WERI-Rb-1 (cell line): Measurements from ENCODE around the gene GRHL1.
"Not testable (repeated sequence)": the region's sequence is repeated elsewhere in the genome, so short reads cannot be mapped to it uniquely, and the experiment has no call there.

Experiments used
- DNase-seq: peaks from one replicate; pipeline ENCODE4 v3.0.0-alpha.2; 2020
- H3K27ac ChIP-seq: fragments of 250-450 bp; sonication (Bioruptor Pico); 2 replicates; pipeline ENCODE4 v1.5.1; 2020; ENCODE audit warnings: mild to moderate bottlenecking, moderate library complexity
- H3K27me3 ChIP-seq: fragments of 250-450 bp; sonication (Bioruptor Pico); 2 replicates; pipeline ENCODE4 v1.5.1; 2021; ENCODE audit warnings: mild to moderate bottlenecking, low read depth, moderate library complexity; ENCODE audit not compliant: insufficient read depth, severe bottlenecking
- H3K36me3 ChIP-seq: fragments of 250-450 bp; sonication (Bioruptor Pico); 2 replicates; pipeline ENCODE4 v1.5.1; 2020; ENCODE audit warnings: mild to moderate bottlenecking, moderate library complexity
- H3K4me3 ChIP-seq: 2 replicates; pipeline ENCODE4 v1.5.1; 2011; ENCODE audit warnings: low read depth, mild to moderate bottlenecking, control low read depth, low read length
- H3K9me3 ChIP-seq: fragments of 250-450 bp; sonication (Bioruptor Pico); 2 replicates; pipeline ENCODE4 v1.5.1; 2021; ENCODE audit warnings: mild to moderate bottlenecking, moderate library complexity; ENCODE audit not compliant: severe bottlenecking
- TF ChIP-seq, protein P1 (sequence below): IDR thresholded peaks from 2 replicates; pipeline ENCODE4 v1.5.1; 2011; ENCODE audit warnings: low read depth, mild to moderate bottlenecking, control low read depth, inconsistent platforms, low read length

Gene GRHL1

DNA sequence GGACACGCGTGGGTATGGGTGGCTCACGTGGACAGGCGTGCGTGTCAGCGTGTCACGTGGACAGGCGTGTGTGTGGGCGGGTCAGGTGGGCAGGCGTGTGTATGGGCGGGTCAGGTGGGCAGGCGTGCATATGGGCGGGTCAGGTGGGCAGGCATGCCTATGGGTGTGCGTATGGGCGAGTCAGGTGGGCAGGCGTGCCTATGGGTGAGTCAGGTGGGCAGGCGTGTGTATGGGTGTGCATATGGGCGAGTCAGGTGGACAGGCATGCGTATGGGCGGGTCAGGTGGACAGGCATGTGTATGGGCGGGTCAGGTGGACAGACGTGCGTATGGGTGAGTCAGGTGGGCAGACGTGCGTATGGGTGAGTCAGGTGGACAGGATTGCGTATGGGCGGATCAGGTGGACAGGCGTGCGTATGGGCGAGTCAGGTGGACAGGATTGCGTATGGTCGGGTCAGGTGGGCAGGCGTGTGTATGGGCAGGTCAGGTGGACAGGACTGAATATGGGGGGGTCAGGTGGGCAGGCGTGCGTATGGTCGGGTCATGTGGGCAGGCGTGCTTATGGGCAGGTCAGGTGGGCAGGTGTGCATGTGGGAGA, 61.0 kb downstream of the GRHL1 start:
- not testable (repeated sequence) for DNase-seq, H3K36me3 ChIP-seq, H3K9me3 ChIP-seq, H3K27me3 ChIP-seq, H3K27ac ChIP-seq, H3K4me3 ChIP-seq

DNA sequence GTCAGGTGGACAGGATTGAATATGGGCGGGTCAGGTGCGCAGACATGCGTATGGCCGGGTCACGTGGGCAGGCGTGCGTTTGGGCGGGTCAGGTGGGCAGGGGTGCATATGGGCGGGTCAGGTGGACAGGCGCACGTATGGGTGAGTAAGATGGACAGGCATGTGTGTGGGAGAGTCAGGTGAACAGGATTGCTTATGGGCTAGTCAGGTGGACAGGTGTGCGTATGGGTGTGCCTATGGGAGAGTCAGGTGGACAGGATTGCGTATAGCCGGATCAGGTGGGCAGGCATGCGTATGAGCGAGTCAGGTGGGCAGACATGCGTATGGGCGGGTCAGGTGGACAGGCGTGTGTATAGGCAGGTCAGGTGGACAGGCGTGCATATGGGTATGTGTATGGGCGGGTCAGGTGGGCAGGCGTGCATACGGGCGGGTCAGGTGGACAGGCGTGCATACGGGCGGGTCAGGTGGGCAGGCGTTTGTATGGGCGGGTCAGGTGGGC, 61.5 kb downstream of the GRHL1 start:
- H3K27ac ChIP-seq, result no peak overlapping the region
- TF ChIP-seq, protein P1, sequence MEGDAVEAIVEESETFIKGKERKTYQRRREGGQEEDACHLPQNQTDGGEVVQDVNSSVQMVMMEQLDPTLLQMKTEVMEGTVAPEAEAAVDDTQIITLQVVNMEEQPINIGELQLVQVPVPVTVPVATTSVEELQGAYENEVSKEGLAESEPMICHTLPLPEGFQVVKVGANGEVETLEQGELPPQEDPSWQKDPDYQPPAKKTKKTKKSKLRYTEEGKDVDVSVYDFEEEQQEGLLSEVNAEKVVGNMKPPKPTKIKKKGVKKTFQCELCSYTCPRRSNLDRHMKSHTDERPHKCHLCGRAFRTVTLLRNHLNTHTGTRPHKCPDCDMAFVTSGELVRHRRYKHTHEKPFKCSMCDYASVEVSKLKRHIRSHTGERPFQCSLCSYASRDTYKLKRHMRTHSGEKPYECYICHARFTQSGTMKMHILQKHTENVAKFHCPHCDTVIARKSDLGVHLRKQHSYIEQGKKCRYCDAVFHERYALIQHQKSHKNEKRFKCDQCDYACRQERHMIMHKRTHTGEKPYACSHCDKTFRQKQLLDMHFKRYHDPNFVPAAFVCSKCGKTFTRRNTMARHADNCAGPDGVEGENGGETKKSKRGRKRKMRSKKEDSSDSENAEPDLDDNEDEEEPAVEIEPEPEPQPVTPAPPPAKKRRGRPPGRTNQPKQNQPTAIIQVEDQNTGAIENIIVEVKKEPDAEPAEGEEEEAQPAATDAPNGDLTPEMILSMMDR, result no peak
- no peaks in the 10 kb centered on the region for H3K36me3 ChIP-seq
- peaks cover 9% of the 10 kb centered on the region for H3K9me3 ChIP-seq
- H3K27me3 ChIP-seq, result no peaks in the 10 kb centered on the region
- DNase-seq, result no peak
- no peak overlapping the region for H3K4me3 ChIP-seq

DNA sequence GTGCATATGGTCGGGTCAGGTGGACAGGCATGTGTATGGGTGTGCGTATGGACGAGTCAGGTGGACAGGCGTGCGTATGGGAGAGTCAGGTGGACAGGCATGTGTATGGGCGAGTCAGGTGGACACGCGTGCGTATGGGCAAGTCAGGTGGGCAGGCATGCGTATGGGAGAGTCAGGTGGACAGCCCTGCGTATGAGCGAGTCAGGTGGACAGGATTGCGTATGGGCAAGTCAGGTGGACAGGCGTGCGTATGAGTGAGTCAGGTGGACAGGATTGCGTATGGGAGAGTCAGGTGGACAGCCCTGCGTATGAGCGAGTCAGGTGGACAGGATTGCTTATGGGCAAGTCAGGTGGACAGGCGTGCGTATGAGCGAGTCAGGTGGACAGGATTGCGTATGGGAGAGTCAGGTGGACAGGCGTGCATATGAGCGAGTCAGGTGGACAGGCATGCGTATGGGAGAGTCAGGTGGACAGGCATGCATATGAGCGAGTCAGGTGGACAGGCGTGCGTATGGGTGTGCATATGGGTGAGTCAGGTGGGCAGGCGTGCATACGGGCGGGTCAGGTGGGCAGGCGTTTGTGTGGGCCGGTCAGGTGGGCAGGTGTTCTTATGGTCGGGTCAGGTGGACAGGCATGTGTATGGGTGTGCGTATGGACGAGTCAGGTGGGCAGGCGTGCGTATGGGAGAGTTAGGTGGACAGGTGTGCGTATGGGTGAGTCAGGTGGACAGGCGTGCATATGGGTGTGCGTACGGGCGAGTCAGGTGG, 62.3 kb downstream of the GRHL1 start:
- not testable (repeated sequence) for DNase-seq, H3K36me3 ChIP-seq, H3K27me3 ChIP-seq, H3K27ac ChIP-seq, H3K4me3 ChIP-seq, H3K9me3 ChIP-seq

DNA sequence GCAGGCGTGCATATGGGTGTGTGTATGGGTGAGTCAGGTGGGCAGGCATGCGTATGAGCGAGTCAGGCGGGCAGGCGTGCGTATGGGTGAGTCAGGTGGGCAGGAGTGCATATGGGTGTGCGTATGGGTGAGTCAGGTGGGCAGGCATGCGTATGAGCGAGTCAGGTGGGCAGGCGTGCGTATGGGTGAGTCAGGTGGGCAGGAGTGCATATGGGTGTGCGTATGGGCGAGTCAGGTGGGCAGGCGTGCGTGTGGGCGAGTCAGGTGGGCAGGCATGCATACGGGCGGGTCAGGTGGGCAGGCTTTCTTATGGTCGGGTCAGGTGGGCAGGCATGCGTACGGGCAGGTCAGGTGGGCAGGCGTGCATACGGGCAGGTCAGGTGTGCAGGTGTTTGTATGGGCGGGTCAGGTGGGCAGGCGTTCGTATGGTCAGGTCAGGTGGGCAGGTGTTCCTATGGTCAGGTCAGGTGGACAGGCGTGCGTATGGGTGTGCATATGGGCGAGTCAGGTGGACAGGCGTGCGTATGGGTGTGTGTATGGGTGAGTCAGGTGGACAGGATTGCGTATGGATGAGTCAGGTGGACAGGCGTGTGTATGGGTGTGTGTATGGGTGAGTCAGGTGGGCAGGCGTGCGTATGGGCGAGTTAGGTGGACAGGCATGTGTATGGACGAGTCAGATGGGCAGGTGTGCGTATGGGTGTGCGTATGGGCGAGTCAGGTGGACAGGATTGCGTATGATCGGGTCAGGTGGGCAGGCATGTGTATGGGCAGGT, 63.1 kb downstream of the GRHL1 start:
- no peak for DNase-seq
- Histone ChIP-seq H3K36me3 (no peaks in the 10 kb centered on the region), H3K27ac (no peak overlapping the region), H3K9me3 (peaks cover 9% of the 10 kb centered on the region), H3K27me3 (no peaks in the 10 kb centered on the region), H3K4me3 (no peak overlapping the region)
- TF ChIP-seq, protein P1, result no peak

DNA sequence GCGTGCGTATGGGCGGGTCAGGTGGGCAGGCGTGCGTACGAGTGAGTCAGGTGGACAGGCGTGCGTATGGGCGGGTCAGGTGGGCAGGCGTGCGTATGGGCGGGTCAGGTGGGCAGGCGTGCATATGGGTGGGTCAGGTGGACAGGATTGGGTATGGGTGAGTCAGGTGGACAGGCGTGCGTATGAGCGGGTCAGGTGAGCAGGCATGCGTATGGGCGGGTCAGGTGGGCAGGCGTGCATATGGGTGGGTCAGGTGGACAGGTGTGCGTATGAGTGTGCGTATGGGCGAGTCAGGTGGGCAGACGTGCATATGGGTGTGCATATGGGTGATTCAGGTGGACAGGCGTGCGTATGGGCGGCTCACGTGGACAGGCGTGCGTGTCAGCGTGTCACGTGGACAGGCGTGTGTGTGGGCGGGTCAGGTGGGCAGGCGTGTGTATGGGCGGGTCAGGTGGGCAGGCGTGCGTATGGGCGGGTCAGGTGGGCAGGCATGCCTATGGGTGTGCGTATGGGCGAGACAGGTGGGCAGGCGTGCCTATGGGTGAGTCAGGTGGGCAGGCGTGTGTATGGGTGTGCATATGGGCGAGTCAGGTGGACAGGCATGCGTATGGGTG, 64.0 kb downstream of the GRHL1 start:
- not testable (repeated sequence) for H3K4me3 ChIP-seq, H3K27ac ChIP-seq, H3K27me3 ChIP-seq, DNase-seq, H3K36me3 ChIP-seq, H3K9me3 ChIP-seq

DNA sequence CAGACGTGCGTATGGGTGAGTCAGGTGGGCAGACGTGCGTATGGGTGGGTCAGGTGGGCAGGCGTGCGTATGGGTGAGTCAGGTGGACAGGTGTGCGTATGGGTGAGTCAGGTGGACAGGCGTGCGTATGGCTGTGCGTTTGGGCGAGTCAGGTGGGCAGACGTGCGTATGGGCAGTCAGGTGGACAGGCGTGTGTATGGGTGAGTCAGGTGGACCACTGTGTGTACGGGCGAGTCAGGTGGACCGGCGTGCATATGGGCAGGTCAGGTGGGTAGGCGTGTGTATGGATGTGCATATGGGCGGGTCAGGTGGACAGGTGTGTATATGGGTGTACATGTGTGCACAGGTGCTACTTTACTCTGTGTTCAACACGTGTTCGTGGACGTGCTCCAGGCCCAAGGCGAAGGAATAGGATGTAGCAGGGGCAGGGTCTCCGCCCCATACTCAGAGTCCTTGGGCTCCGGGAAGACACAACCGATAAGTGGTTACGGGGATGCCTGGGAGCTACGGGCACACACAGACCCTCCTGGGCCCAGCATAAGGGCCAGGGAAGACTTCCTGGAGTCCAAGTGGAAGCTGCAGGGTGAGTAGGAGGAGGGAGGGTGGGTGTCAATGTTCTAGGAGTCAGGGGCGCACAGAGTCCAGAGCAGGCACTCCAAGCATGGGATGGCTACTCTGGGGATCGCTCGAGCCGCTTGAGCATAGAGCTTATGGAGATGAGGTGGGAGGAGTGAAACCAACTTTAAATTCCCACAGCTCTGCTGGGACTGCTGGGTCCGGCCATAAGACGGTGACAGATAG, 64.7 kb downstream of the GRHL1 start:
- H3K27me3 ChIP-seq, result no peaks in the 10 kb centered on the region
- H3K36me3 ChIP-seq, result no peaks in the 10 kb centered on the region
- no peak overlapping the region for H3K27ac ChIP-seq
- H3K9me3 ChIP-seq, result peaks cover 9% of the 10 kb centered on the region
- TF ChIP-seq, protein P1, result no peak
- DNase-seq, result no peak
- H3K4me3 ChIP-seq, result no peak overlapping the region
